ENCODE results near the gene ZNF268. TPM values are rescaled to one million over a fixed set of nuclear protein-coding genes. Genes with fewer than 3 reads are reported as not detected.

Gene ZNF268
- total RNA-seq, 1 experiment from 2014 or later = 12.2 TPM

DNA sequence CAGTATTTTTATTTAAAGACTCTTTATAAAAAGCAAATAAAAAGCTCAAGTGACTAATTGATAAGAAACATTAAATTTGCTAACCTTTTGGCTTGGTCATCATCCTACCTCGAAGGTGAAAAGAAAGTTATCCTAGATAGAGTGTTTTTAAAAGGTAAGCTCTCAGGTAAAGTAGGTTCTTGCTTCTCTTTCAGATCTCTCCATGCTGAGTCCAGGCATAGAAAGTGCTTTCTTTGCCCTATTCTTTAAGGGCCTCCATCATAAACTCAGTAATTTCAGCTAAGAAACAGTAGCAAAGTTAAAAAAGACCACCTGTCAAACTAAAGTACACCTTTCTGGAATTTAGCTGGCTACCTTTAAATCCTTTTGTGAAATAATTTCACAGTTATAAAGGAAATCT, 75.0 kb downstream of the ZNF268 start:
- peaks cover 0 to 5% of the 10 kb centered on the region in 2 experiments; a peak in 1 of 4 replicates for H3K9me3 ChIP-seq (ENCODE audit: control insufficient read depth in 1 of 2, insufficient read depth in 1 of 2, low read depth in 1 of 2, low read length in 2 of 2)
- H3K4me1 ChIP-seq (ENCODE audit: control insufficient read depth in 1 of 2, insufficient read depth in 2 of 2, low read length in 2 of 2) = no peaks in the 10 kb centered on the region
- H3K27ac ChIP-seq (ENCODE audit: low read depth, low read length) = no peak overlapping the region
- BruUV-seq (replicated peaks) = no TSS peak
- H3K9me2 ChIP-seq (ENCODE audit: insufficient read depth) = no peaks in the 10 kb centered on the region
- no peak overlapping the region for H3K9ac ChIP-seq (ENCODE audit: low read length)
- RAD21 ChIA-PET (ENCODE audit: low non-redundant PET in 1 of 2, low total read pairs in 2 of 2, uncharacterized antibody in 2 of 2, unreplicated experiment in 2 of 2) = no interaction called here
- H2AFZ ChIP-seq (ENCODE audit: low read depth, low read length, poor library complexity, severe bottlenecking) = no peak overlapping the region
- no peaks in the 10 kb centered on the region for H3K79me2 ChIP-seq (ENCODE audit: insufficient read depth, low read length)
- POLR2A ChIA-PET = no interaction called here
- DNase-seq (ENCODE audit: low read depth, low spot score) (no peak), ATAC-seq (no peak)
- no peaks in the 10 kb centered on the region for H3K36me3 ChIP-seq (ENCODE audit: control insufficient read depth in 1 of 2, insufficient read depth in 2 of 2, low read length in 2 of 2)
- H4K20me1 ChIP-seq (ENCODE audit: insufficient read depth) = no peaks in the 10 kb centered on the region
- H3K4me3 ChIP-seq (replicated peaks in 1 of 2; ENCODE audit: low read depth in 1 of 2, low read length in 2 of 2) = no peak overlapping the region
- no peak for TF ChIP-seq JUND (IDR thresholded peaks at IDR 0.05)
- no peak for TF ChIP-seq ELF1 (IDR thresholded peaks at IDR 0.05; ENCODE audit: borderline replicate concordance, low read depth)
- no peak for TF ChIP-seq TCF7L2 (IDR thresholded peaks at IDR 0.05; ENCODE audit: borderline replicate concordance, extremely low read depth, insufficient read depth, insufficient read length)
- TF ChIP-seq YY1 (IDR thresholded peaks at IDR 0.05; ENCODE audit: extremely low read depth, insufficient replicate concordance, low read depth, low read length) = no peak
- TF ChIP-seq FOSL1 (IDR thresholded peaks at IDR 0.05; ENCODE audit: low read depth) = no peak
- TF ChIP-seq EZH2phosphoT487 (IDR thresholded peaks at IDR 0.05; ENCODE audit: borderline replicate concordance) = no peak
- no peak for TF ChIP-seq CBX3 (IDR thresholded peaks at IDR 0.05; ENCODE audit: low read depth)
- TF ChIP-seq SP1 (IDR thresholded peaks at IDR 0.05; ENCODE audit: low read depth) = no peak
- TF ChIP-seq, protein P1, sequence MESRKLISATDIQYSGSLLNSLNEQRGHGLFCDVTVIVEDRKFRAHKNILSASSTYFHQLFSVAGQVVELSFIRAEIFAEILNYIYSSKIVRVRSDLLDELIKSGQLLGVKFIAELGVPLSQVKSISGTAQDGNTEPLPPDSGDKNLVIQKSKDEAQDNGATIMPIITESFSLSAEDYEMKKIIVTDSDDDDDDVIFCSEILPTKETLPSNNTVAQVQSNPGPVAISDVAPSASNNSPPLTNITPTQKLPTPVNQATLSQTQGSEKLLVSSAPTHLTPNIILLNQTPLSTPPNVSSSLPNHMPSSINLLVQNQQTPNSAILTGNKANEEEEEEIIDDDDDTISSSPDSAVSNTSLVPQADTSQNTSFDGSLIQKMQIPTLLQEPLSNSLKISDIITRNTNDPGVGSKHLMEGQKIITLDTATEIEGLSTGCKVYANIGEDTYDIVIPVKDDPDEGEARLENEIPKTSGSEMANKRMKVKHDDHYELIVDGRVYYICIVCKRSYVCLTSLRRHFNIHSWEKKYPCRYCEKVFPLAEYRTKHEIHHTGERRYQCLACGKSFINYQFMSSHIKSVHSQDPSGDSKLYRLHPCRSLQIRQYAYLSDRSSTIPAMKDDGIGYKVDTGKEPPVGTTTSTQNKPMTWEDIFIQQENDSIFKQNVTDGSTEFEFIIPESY (IDR thresholded peaks at IDR 0.05; ENCODE audit: extremely low read depth, insufficient replicate concordance, low read length) = no peak
- TF ChIP-seq ZFX (IDR thresholded peaks at IDR 0.05) = no peak
- TF ChIP-seq EZH2 (IDR thresholded peaks at IDR 0.05) = no peak
- no peak for TF ChIP-seq POLR2A (IDR thresholded peaks at IDR 0.05; ENCODE audit: borderline replicate concordance, extremely low read depth, insufficient read depth, insufficient read length)
- TF ChIP-seq RAD21 (IDR thresholded peaks at IDR 0.05; ENCODE audit: low read depth) = no peak
- no peak for TF ChIP-seq CEBPB (IDR thresholded peaks at IDR 0.05; ENCODE audit: low read depth)
- no peak for TF ChIP-seq ZNF274 (IDR thresholded peaks at IDR 0.05; ENCODE audit: low read depth, low read length)
- TF ChIP-seq, protein P2, sequence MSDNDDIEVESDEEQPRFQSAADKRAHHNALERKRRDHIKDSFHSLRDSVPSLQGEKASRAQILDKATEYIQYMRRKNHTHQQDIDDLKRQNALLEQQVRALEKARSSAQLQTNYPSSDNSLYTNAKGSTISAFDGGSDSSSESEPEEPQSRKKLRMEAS (IDR thresholded peaks at IDR 0.05) = no peak
- TF ChIP-seq SIN3A (IDR thresholded peaks at IDR 0.05; ENCODE audit: low read depth) = no peak
- TF ChIP-seq, protein P3, sequence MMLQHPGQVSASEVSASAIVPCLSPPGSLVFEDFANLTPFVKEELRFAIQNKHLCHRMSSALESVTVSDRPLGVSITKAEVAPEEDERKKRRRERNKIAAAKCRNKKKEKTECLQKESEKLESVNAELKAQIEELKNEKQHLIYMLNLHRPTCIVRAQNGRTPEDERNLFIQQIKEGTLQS (IDR thresholded peaks at IDR 0.05) = no peak
- TF ChIP-seq, protein P4, sequence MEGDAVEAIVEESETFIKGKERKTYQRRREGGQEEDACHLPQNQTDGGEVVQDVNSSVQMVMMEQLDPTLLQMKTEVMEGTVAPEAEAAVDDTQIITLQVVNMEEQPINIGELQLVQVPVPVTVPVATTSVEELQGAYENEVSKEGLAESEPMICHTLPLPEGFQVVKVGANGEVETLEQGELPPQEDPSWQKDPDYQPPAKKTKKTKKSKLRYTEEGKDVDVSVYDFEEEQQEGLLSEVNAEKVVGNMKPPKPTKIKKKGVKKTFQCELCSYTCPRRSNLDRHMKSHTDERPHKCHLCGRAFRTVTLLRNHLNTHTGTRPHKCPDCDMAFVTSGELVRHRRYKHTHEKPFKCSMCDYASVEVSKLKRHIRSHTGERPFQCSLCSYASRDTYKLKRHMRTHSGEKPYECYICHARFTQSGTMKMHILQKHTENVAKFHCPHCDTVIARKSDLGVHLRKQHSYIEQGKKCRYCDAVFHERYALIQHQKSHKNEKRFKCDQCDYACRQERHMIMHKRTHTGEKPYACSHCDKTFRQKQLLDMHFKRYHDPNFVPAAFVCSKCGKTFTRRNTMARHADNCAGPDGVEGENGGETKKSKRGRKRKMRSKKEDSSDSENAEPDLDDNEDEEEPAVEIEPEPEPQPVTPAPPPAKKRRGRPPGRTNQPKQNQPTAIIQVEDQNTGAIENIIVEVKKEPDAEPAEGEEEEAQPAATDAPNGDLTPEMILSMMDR (IDR thresholded peaks at IDR 0.05 in 2 of 3, conservative IDR thresholded peaks at IDR 0.05 in 1 of 3; ENCODE audit: borderline replicate concordance in 1 of 3, insufficient read depth in 1 of 3, low read depth in 2 of 3, low read length in 2 of 3) = no peak
- CTCF ChIA-PET = no interaction called here
- H3K4me2 ChIP-seq (ENCODE audit: low read length) = no peak overlapping the region
- H3K27me3 ChIP-seq (ENCODE audit: insufficient read depth, low read length) = no peaks in the 10 kb centered on the region
- intact Hi-C loops (cut with micrococcal nuclease) = no loop called here

Data from HCT116 (cell line).